ENCODE measurements around the gene GHITM.

GRCh38 chr10:84195044-84195830 is 55.9 kb downstream of the GHITM start:
- no peak for TF ChIP-seq CTCF (conservative IDR thresholded peaks at IDR 0.05; ENCODE audit: low read depth, low read length)
- no peak for TF ChIP-seq EZH2 (IDR thresholded peaks at IDR 0.05; ENCODE audit: borderline replicate concordance, low read depth, low read length, poor library complexity, severe bottlenecking)
